Parathyroid adenoma (tissue), 2 donors: ENCODE data around the gene RBM19.

ENCODE experiments used
- H2AFZ ChIP-seq: fragments of 300-600 bp; sonication (generic); one replicate; pipeline ENCODE4 v1.7.0; 2017; ENCODE audit warnings: antibody characterized with exemption, mild to moderate bottlenecking
- H3K27ac ChIP-seq: fragments of 300-600 bp; sonication (generic); one replicate; pipeline ENCODE4 v1.7.0; 2017
- H3K27me3 ChIP-seq: fragments of 300-600 bp; sonication (generic); one replicate; pipeline ENCODE4 v1.7.0; 2017; ENCODE audit warnings: low read length; ENCODE audit not compliant: control insufficient read depth, insufficient read depth
- H3K36me3 ChIP-seq: fragments of 300-600 bp; sonication (generic); one replicate; pipeline ENCODE4 v1.7.0; 2017; ENCODE audit warnings: low read length; ENCODE audit not compliant: control insufficient read depth, insufficient read depth
- H3K4me1 ChIP-seq: fragments of 300-600 bp; sonication (generic); one replicate; pipeline ENCODE4 v1.7.0; 2017; ENCODE audit warnings: control low read depth
- H3K4me2 ChIP-seq: fragments of 300-600 bp; sonication (generic); one replicate; pipeline ENCODE4 v1.7.0; 2017; ENCODE audit warnings: low read length
- H3K4me3 ChIP-seq: fragments of 300-600 bp; sonication (generic); one replicate; pipeline ENCODE4 v1.7.0; 2017; ENCODE audit warnings: low read depth, low read length
- H3K79me2 ChIP-seq: fragments of 300-600 bp; sonication (generic); one replicate; pipeline ENCODE4 v1.7.0; 2017; ENCODE audit warnings: control low read depth
- H3K9ac ChIP-seq: fragments of 300-600 bp; sonication (generic); one replicate; pipeline ENCODE4 v1.7.0; 2017; ENCODE audit warnings: mild to moderate bottlenecking
- H3K9me3 ChIP-seq: fragments of 300-600 bp; sonication (generic); one replicate; pipeline ENCODE4 v1.7.0; 2017; ENCODE audit warnings: low read length; ENCODE audit not compliant: control insufficient read depth
- TF ChIP-seq, protein P1 (sequence below): fragments of 300-600 bp; sonication (generic); IDR thresholded peaks from one replicate; pipeline ENCODE4 v1.7.0; 2017; ENCODE audit warnings: antibody characterized with exemption, mild to moderate bottlenecking
- donor health status: primary hyperparathyroidism.

RBM19 gene

GRCh38 chr12:113932381-113933196 lies 33.5 kb downstream of the RBM19 start:
- Histone ChIP-seq H3K36me3 (no peaks in the 10 kb centered on the region), H3K4me1 (no peaks in the 10 kb centered on the region), H3K4me3 (no peak overlapping the region), H3K27me3 (no peaks in the 10 kb centered on the region), H2AFZ (no peak overlapping the region), H3K4me2 (no peak overlapping the region), H3K9me3 (no peaks in the 10 kb centered on the region), H3K79me2 (no peaks in the 10 kb centered on the region), H3K9ac (no peak overlapping the region), H3K27ac (no peak overlapping the region)
- TF ChIP-seq, protein P1, sequence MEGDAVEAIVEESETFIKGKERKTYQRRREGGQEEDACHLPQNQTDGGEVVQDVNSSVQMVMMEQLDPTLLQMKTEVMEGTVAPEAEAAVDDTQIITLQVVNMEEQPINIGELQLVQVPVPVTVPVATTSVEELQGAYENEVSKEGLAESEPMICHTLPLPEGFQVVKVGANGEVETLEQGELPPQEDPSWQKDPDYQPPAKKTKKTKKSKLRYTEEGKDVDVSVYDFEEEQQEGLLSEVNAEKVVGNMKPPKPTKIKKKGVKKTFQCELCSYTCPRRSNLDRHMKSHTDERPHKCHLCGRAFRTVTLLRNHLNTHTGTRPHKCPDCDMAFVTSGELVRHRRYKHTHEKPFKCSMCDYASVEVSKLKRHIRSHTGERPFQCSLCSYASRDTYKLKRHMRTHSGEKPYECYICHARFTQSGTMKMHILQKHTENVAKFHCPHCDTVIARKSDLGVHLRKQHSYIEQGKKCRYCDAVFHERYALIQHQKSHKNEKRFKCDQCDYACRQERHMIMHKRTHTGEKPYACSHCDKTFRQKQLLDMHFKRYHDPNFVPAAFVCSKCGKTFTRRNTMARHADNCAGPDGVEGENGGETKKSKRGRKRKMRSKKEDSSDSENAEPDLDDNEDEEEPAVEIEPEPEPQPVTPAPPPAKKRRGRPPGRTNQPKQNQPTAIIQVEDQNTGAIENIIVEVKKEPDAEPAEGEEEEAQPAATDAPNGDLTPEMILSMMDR = no peak

GRCh38 chr12:113931517-113931916 lies 34.6 kb downstream of the RBM19 start:
- Histone ChIP-seq H3K9ac (no peak overlapping the region), H3K4me2 (no peak overlapping the region), H3K27me3 (no peaks in the 10 kb centered on the region), H3K4me3 (no peak overlapping the region), H2AFZ (no peak overlapping the region), H3K9me3 (no peaks in the 10 kb centered on the region), H3K36me3 (no peaks in the 10 kb centered on the region), H3K79me2 (no peaks in the 10 kb centered on the region), H3K27ac (no peak overlapping the region), H3K4me1 (no peaks in the 10 kb centered on the region)
- TF ChIP-seq, protein P1 = no peak

GRCh38 chr12:113930249-113930648 lies 35.9 kb downstream of the RBM19 start:
- Histone ChIP-seq H3K36me3 (no peaks in the 10 kb centered on the region), H3K27ac (no peak overlapping the region), H3K9me3 (no peaks in the 10 kb centered on the region), H3K4me2 (no peak overlapping the region), H2AFZ (no peak overlapping the region), H3K9ac (no peak overlapping the region), H3K4me1 (no peaks in the 10 kb centered on the region), H3K79me2 (no peaks in the 10 kb centered on the region), H3K4me3 (no peak overlapping the region), H3K27me3 (no peaks in the 10 kb centered on the region)
- TF ChIP-seq, protein P1 = no peak

GRCh38 chr12:113929312-113929989 lies 36.7 kb downstream of the RBM19 start:
- H3K4me3 ChIP-seq = no peak overlapping the region
- H3K27me3 ChIP-seq = no peaks in the 10 kb centered on the region
- no peak overlapping the region for H3K9ac ChIP-seq
- no peak overlapping the region for H3K4me2 ChIP-seq
- TF ChIP-seq, protein P1 = no peak
- no peaks in the 10 kb centered on the region for H3K36me3 ChIP-seq
- no peak overlapping the region for H3K27ac ChIP-seq
- no peak overlapping the region for H2AFZ ChIP-seq
- no peaks in the 10 kb centered on the region for H3K9me3 ChIP-seq
- H3K79me2 ChIP-seq = no peaks in the 10 kb centered on the region
- H3K4me1 ChIP-seq = no peaks in the 10 kb centered on the region
